Measurements from ENCODE around the gene SLC7A6.

Gene SLC7A6

GRCh38 chr16:68235108-68235886 lies 29.0 kb upstream of the SLC7A6 start:
- no peak for DNase-seq

GRCh38 chr16:68235887-68236136 lies 28.5 kb upstream of the SLC7A6 start, which contains the start of gene ESRP2:
Gene ESRP2 (minus strand): TSS chr16:68236127. CDS start chr16:68236045, 82 bp downstream.
- no peak for DNase-seq

GRCh38 chr16:68236137-68236825 lies 28.0 kb upstream of the SLC7A6 start:
- peak; percentile 40 for DNase-seq

GRCh38 chr16:68236826-68237242 lies 27.5 kb upstream of the SLC7A6 start:
- no peak for DNase-seq

GRCh38 chr16:68237243-68238028 lies 26.9 kb upstream of the SLC7A6 start:
- peak; percentile 91 for DNase-seq

- DNase-seq = no peak
Measured at GRCh38 chr16:68238029-68238345, 26.3 kb upstream of the SLC7A6 start.

DNA sequence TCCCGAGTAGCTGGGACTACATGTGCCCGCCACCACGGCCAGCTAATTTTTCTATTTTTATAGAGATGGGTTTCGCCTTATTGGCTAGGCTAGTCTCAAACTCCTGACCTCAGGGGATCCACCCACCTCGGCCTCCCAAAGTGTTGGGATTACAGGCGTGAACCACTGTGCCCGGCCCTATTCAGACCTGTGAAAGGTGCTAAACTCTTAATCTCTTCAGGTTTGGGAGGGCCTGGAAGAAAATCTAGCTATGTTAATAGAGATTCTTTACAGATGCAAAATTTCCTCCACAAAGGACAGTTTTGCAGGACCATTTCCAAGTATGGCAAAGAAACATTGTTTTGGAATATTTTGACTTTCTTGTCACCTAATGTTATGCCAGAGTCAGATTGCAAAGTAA lies 22.2 kb upstream of the SLC7A6 start:
- DNase-seq = no peak

DNA sequence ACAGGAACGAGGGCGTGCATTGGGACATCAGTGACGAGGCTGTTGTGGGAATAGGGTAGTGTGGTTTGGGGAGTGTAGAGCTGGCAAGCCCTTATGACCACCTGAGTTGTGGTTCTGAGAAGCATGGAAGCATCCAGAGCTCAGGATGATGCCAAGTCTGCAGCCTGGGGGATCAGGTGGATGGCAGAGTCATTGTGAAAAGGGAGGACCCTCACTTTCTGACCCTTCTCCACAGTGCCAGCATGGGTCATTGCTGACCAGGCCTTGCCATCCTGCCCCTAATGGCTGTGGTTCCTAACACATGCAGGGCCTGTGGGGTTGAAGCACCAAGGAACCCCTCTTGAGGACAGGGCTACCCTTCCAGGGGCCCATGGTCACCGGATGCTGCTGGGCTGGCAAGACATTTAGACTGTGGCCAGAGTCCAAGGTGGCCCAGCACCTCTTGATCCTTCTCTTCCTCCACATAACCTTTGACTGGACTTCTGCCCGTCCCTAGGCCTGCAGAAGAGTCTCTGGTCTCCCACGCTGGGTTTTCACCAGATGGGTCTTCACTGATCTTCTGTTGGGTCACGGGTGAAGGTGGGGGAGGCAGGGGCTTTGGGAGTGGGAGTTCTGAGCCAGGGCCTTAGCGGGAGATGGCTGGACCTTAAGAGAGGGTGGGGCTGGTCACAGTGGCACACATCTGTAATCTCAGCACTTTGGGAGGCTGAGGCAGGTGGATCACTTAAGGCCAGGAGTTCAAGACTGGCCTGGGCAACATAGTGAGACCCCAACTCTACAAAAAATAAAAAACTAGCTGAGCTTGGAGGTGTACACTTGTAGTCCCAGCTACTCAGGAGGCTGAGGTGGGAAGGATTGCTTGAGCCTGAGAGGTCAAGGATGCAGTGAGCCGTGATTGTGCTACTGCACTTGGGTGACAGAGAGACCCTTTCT lies 21.1 kb upstream of the SLC7A6 start:
- DNase-seq = no peak

DNA sequence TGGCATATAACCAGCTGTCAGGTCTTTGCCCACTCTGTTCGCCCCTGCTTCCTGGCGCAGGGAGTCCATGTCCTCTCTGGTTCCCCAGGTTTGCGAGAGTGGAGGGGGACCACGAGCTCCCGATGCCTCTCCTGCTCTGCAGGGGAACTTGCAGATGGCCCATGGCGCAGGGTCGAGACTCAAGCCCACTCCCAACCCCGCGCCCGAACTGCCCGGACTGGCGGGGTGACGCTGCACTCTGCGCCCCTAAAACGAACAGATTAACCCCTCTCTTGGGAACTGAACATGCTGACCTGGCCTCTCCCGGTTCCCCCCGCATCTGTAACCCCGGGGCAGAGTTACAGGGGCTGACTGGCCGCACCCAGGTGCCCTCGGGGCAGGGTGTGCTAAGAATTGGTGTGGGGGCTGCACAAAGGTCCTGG lies 19.8 kb upstream of the SLC7A6 start:
- no peak for DNase-seq

DNA sequence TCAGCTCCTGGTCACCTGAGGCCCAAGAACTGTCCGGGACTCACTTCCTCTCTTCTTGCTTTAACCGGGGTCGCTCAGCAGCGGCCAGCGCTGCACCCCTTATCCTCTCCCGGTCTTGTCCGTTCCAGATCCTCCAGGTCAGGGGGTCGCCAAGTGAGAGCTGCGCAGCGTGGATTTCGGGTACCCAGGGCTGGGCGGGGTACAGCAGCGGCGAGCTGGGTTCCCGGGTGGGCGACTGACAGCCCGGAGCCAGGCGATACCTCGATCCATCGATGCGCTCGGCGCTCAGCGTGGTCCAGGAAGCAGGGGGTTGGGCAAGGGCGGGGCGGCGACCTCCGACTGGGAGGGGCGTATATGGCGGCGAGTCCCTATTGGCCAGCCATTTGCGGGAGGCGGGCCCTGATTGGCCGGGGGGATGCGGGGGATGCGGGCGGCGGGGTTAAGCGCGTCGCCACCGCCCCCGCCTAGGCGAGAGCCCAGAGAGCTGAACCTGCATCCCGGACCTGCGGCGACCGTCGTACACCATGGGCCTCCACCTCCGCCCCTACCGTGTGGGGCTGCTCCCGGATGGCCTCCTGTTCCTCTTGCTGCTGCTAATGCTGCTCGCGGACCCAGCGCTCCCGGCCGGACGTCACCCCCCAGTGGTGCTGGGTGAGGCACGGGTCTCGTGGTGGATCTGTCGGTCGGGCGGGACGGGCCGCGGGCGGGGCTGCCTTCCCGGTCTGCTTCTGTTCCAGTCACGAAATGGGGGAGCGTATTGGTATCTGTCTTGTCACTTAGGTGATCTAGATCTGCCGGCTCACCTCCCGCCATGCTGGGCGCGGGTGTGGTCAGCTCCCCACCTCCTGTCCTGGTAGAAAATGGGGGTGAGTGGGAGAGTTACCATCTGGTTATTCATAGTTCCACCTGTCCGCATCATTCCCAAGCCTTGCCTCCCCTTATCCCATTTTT lies 19.1 kb upstream of the SLC7A6 start, which contains the start of gene PLA2G15:
PLA2G15 (plus strand) TSS at position 471 of the 951 bp plus-strand sequence; CDS start at position 525, 54 bp downstream.
- peak; percentile 96 for DNase-seq

GRCh38 chr16:68246121-68246520 lies 18.2 kb upstream of the SLC7A6 start:
- DNase-seq = no peak

- no peak for DNase-seq
Measured at GRCh38 chr16:68246666-68247065, 17.7 kb upstream of the SLC7A6 start.

GRCh38 chr16:68247400-68247799 lies 16.9 kb upstream of the SLC7A6 start:
- no peak for DNase-seq

DNA sequence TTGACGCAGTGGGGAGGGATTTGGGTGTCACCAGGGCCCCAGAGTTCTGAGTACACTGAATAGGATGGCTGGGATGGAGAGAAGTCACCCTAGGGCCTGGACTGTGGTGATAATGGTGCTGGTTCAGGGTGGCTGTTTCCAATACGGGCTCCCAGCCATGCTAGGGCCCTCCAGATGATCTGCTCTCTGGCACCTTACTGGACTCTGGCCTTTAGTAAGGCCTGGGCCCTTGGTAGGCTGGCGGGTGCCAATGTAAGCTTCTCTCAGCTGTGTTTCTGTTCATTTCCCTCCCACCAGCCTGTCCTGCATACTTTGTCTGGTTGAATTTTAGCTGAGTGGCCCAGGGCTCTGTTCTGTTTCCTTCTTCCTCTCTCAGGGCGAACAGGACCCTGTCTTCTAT lies 16.4 kb upstream of the SLC7A6 start:
- no peak for DNase-seq

DNA sequence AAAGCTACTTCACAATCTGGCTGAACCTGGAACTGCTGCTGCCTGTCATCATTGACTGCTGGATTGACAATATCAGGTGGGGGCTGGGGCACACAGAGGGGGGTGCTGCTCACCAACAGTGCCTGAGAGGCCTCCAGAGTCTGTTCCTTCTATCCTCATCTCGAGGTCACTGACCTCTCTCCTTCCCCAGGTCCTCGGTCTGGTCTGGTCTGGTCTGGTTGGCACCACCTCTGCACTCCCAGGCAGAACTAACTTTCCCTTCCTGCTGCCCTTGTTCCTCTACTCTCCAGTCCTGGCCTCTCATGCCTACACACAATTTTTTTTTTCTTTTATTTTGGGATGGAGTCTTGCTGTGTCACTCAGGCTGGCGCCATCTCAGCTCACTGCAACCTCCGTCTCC lies 15.0 kb upstream of the SLC7A6 start:
- no peak for DNase-seq

DNA sequence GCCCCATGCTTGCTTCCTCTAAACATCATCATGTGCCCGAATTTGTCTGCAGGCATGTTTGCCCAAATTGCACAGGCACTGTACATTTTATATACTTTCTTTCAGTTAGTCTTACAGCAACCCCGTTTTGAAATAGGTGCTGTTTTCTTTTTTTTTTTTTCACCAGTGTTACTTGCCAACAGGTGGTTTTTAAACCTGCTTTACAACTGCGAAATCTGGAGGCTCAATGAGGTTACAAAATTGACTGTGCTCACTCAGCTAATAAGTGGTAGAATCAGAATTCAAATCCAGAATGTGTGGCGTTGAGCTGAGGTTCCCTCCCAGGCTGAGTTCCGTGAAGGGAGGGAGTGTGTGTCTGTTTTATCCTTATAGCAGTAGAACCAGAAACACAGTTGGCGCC lies 13.4 kb upstream of the SLC7A6 start:
- no peak for DNase-seq

DNA sequence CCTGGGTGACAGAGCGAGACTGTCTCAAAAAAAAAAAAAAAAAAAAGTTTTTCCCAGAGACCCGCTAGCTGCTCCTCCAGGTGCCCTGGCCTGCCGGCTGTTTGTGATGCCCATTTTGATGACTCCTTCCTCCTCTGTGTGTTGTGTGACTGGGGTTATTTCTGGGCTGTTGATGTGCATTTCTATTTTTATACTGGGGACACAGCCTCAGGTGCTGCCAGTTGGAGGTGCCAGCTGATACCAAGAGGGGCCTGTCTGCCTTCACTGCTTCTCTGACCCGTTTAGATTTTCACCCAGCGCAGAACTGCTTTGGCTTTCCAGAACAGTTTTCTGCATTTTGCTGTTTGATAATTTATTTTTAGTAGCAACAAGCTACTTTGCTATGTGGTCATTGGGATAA lies 12.5 kb upstream of the SLC7A6 start:
- no peak for DNase-seq

DNA sequence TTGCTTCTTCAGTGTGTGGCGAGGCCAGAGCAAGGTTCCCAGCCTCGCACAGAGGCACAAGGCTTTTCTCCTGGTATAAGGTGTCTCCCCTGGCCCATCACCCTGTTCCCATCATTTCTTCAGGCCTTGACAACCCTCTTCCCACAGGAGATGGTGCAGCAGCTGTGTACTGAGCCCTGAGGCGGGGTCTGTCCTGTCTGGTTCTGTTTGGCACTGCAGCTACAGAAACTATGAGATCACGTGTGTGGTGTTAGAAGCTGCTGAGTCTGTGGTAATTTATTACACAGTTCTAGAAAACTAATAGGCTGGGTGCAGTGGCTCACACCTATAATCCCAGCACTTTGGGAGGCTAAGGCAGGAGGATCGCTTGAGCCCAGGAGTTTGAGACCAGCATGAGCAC lies 11.9 kb upstream of the SLC7A6 start:
- DNase-seq = no peak

- no peak for DNase-seq
Measured at GRCh38 chr16:68253721-68254120, 10.6 kb upstream of the SLC7A6 start.

DNA sequence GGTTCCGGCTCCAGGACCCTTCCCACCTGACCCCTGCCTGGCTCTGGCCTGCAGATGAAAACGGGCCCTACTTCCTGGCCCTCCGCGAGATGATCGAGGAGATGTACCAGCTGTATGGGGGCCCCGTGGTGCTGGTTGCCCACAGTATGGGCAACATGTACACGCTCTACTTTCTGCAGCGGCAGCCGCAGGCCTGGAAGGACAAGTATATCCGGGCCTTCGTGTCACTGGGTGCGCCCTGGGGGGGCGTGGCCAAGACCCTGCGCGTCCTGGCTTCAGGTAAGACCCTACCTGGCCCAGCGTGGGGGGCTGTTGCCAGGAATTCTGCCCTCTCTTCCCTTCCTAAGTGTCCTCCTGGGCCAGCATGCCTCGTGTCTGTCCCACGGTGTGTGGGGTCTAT lies 8.6 kb upstream of the SLC7A6 start:
- DNase-seq = no peak

- no peak for DNase-seq
Measured at GRCh38 chr16:68257251-68257905, 6.9 kb upstream of the SLC7A6 start.
